Measurements from ENCODE around the gene COL4A6. TPM values are rescaled to one million over a fixed set of nuclear protein-coding genes. Genes with fewer than 3 reads are reported as not detected.

COL4A6 gene
- total RNA-seq, 1 donor from 2014 or later, result not detected

- Mint-ChIP-seq H3K4me3 (no peak overlapping the region), H3K9me3 (no peaks in the 10 kb centered on the region)
- intact Hi-C loops (cut with micrococcal nuclease), result no loop called here
Observed at GRCh38 chrX:108138814-108139702, 299.2 kb downstream of the COL4A6 start.

DNA sequence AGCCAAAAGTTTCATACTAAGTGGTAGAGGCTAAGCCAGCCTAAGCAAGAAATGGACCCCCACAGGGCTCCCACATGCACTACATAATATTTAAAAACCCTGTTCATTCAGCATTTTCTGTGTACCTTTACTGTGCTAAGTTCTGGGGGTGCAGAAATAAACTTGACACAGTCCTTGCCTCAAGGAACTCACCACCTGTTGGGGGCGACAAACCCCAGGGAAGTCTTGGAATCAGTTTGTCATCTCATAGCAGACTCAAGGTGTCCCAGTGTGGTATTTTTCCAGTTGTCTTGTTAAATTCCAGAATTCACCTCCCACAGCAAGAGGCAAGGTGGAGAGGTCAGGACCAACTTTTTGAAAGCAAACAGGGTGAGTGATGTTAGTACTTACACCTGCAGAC, 303.5 kb downstream of the COL4A6 start:
- H3K4me1 Mint-ChIP-seq, result no peaks in the 10 kb centered on the region
- no peaks in the 10 kb centered on the region for H3K9me3 Mint-ChIP-seq
- intact Hi-C loops (cut with micrococcal nuclease), result no loop called here
- H3K36me3 Mint-ChIP-seq (ENCODE audit: low read depth), result peaks cover 22% of the 10 kb centered on the region
- no peaks in the 10 kb centered on the region for H3K27me3 Mint-ChIP-seq
- no peak for DNase-seq
- no peak overlapping the region for H3K4me3 Mint-ChIP-seq
- no peak overlapping the region for H3K27ac Mint-ChIP-seq

More at GRCh38 chrX:108138814-108139702, 299.2 kb downstream of the COL4A6 start:
- peaks cover 14% of the 10 kb centered on the region for H3K36me3 Mint-ChIP-seq (ENCODE audit: low read depth)
- H3K27ac Mint-ChIP-seq, result no peak overlapping the region
- no peaks in the 10 kb centered on the region for H3K27me3 Mint-ChIP-seq
- DNase-seq, result peak; percentile 55
- no peaks in the 10 kb centered on the region for H3K4me1 Mint-ChIP-seq

DNA sequence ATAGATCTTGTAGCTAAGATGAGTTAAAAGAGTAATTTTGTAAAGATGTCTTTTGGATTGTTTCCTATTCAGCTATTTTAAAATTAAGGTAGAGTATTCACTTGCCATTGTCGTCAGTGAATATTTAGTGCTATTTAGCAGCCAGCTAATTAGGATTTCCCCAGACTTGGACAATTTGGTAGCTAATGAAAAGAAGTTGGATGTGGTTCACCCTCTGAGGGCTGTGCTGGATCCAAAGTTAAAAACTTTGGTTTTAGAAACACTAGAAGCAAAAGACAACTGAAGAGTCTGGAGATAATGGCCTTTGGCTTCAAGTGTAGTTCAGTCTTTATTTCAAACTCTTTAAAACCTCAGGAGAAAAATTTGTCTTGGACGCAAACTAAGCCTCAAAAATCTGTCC, 305.3 kb downstream of the COL4A6 start:
- intact Hi-C loops (cut with micrococcal nuclease), result no loop called here
- Mint-ChIP-seq H3K27ac (no peak overlapping the region), H3K4me1 (no peaks in the 10 kb centered on the region), H3K4me3 (no peak overlapping the region), H3K9me3 (no peaks in the 10 kb centered on the region), H3K27me3 (no peaks in the 10 kb centered on the region), H3K36me3 (ENCODE audit: low read depth) (peaks cover 19% of the 10 kb centered on the region)
- DNase-seq, result no peak

- DNase-seq, result no peak
- H3K27me3 Mint-ChIP-seq, result no peaks in the 10 kb centered on the region
- intact Hi-C loops (cut with micrococcal nuclease), result no loop called here
- no peak overlapping the region for H3K4me3 Mint-ChIP-seq
- H3K4me1 Mint-ChIP-seq, result no peaks in the 10 kb centered on the region
- no peak overlapping the region for H3K27ac Mint-ChIP-seq
- no peaks in the 10 kb centered on the region for H3K9me3 Mint-ChIP-seq
- H3K36me3 Mint-ChIP-seq (ENCODE audit: low read depth), result peaks cover 18% of the 10 kb centered on the region
Observed at GRCh38 chrX:108132034-108132433, 306.2 kb downstream of the COL4A6 start.

DNA sequence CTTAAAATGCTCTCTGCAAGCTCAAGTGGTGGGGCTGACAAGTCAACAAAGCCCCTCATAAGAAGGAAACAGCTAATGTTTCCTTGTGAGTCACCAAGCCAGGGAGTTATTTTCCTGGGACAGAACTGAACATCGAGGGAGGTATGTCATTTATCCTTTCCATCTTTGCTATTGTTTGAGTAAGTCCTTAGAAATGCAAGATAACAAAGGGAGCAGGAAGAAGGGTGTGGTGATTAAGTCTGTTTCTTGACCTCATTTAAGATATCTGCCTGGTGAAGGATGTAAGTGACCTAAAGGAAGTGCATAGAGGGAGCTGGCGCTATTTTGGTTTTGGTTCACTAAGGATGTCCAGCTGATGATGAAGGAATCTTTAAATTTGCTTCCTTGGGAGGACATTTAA, 306.8 kb downstream of the COL4A6 start:
- H3K9me3 Mint-ChIP-seq, result no peaks in the 10 kb centered on the region
- H3K36me3 Mint-ChIP-seq (ENCODE audit: low read depth), result peaks cover 18% of the 10 kb centered on the region
- intact Hi-C loops (cut with micrococcal nuclease), result no loop called here
- H3K4me1 Mint-ChIP-seq, result no peaks in the 10 kb centered on the region
- no peak for DNase-seq
- no peak overlapping the region for H3K4me3 Mint-ChIP-seq
- H3K27ac Mint-ChIP-seq, result no peak overlapping the region
- H3K27me3 Mint-ChIP-seq, result no peaks in the 10 kb centered on the region

GRCh38 chrX:108130889-108131288, 307.3 kb downstream of the COL4A6 start:
- intact Hi-C loops (cut with micrococcal nuclease), result no loop called here
- H3K27ac Mint-ChIP-seq, result no peak overlapping the region
- no peaks in the 10 kb centered on the region for H3K9me3 Mint-ChIP-seq
- no peak for DNase-seq
- H3K4me3 Mint-ChIP-seq, result no peak overlapping the region
- H3K27me3 Mint-ChIP-seq, result no peaks in the 10 kb centered on the region
- peaks cover 18% of the 10 kb centered on the region for H3K36me3 Mint-ChIP-seq (ENCODE audit: low read depth)
- H3K4me1 Mint-ChIP-seq, result no peaks in the 10 kb centered on the region

DNA sequence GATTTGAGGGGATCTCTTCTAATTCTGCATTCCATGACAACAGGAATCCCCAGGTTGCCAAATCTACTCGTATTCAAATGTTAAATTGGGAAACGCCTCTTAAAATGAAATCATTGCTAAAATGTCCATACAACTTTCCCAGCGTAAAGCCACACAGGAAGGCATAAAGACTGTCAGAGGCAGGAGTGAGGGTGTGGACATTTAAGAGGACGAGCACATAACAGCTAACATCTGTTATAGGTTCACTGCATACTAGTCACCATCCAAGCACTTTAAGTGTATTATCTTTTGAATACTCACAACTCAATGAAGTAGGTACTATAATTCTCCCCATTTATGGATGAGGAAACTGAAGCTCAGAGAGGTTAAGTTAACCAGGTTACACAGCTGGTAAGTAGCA, 311.1 kb downstream of the COL4A6 start:
- Mint-ChIP-seq H3K4me3 (no peak overlapping the region), H3K27me3 (no peaks in the 10 kb centered on the region), H3K27ac (no peak overlapping the region), H3K9me3 (no peaks in the 10 kb centered on the region), H3K36me3 (ENCODE audit: low read depth) (peaks cover 12% of the 10 kb centered on the region), H3K4me1 (no peaks in the 10 kb centered on the region)
- no peak for DNase-seq
- intact Hi-C loops (cut with micrococcal nuclease), result no loop called here

- no peak overlapping the region for H3K4me3 Mint-ChIP-seq
- no peak for DNase-seq
- H3K4me1 Mint-ChIP-seq, result no peaks in the 10 kb centered on the region
- no peaks in the 10 kb centered on the region for H3K9me3 Mint-ChIP-seq
- H3K27ac Mint-ChIP-seq, result no peak overlapping the region
- intact Hi-C loops (cut with micrococcal nuclease), result no loop called here
- H3K36me3 Mint-ChIP-seq (ENCODE audit: low read depth), result peaks cover 10% of the 10 kb centered on the region
- H3K27me3 Mint-ChIP-seq, result no peaks in the 10 kb centered on the region
Observed at GRCh38 chrX:108126661-108127060, 311.6 kb downstream of the COL4A6 start.

- H3K4me3 Mint-ChIP-seq, result no peak overlapping the region
- peaks cover 2% of the 10 kb centered on the region for H3K4me1 Mint-ChIP-seq
- H3K9me3 Mint-ChIP-seq, result no peaks in the 10 kb centered on the region
- H3K27ac Mint-ChIP-seq, result no peak overlapping the region
- no peaks in the 10 kb centered on the region for H3K27me3 Mint-ChIP-seq
- no peak for DNase-seq
- intact Hi-C loops (cut with micrococcal nuclease), result no loop called here
- peaks cover 1% of the 10 kb centered on the region for H3K36me3 Mint-ChIP-seq (ENCODE audit: low read depth)
Observed at GRCh38 chrX:108123591-108124366, 314.4 kb downstream of the COL4A6 start.

DNA sequence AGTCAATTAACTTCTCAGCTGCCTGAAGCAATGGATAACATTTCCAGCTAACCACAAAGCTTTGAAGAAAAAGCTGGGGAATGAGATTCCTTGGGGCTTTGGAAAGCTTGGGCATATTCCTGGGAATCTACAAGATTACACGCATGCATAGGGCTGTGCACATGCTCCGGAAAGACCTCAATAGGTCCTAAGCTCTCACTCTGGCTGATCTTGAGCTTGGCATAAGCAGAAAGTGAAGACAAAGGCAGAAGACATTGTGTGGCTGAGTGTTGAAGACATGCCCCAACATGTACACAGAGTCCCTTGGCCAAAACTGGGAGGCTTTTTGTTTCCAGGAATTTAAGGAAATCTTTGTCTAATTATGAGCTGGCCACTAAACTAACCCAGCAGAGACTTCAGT, 315.5 kb downstream of the COL4A6 start:
- peaks cover 2% of the 10 kb centered on the region for H3K4me1 Mint-ChIP-seq
- no peak overlapping the region for H3K27ac Mint-ChIP-seq
- H3K4me3 Mint-ChIP-seq, result no peak overlapping the region
- no peaks in the 10 kb centered on the region for H3K9me3 Mint-ChIP-seq
- no peak for DNase-seq
- intact Hi-C loops (cut with micrococcal nuclease), result no loop called here
- H3K36me3 Mint-ChIP-seq (ENCODE audit: low read depth), result no peaks in the 10 kb centered on the region
- no peaks in the 10 kb centered on the region for H3K27me3 Mint-ChIP-seq

DNA sequence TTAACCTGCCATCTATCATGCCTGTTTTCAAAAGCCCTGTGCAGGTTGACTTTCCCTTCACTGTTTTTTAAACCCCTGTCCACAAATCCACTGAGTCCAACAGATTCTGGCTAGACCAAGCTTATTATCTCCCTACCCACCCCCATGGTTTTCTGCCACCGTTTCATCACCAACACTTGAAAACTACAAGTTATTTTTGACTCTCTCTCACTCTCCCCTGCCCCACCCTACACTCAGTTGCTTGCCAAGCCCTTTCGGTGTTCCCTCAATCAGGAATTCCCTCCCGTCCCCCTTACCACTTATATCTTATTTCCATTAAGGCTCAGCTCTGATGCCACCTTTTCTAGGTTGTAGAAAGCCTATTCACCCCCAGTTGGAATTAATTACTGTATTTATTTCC, 316.9 kb downstream of the COL4A6 start:
- Mint-ChIP-seq H3K27me3 (no peaks in the 10 kb centered on the region), H3K27ac (no peak overlapping the region), H3K4me1 (peaks cover 2% of the 10 kb centered on the region), H3K36me3 (ENCODE audit: low read depth) (no peaks in the 10 kb centered on the region), H3K9me3 (no peaks in the 10 kb centered on the region), H3K4me3 (no peak overlapping the region)
- intact Hi-C loops (cut with micrococcal nuclease), result no loop called here
- no peak for DNase-seq

DNA sequence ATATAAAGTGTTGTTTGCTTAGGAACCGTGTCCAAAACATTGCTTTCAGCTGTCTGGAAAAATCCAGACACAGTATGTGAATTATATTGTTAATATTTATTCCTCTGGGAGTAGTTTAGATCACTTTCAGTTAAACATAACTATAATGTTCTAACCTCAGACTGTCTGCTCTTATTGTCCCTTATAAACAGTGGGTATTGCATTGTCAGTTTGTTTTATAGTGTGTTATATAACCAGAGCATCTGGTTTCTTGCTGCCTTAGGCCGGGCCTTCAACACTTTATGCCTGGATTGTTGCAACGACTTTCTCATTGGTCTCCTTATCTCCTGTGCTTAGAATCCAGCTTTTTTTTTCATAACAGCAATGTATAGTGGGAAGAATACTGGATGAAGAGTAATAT, 320.2 kb downstream of the COL4A6 start:
- no peak for DNase-seq
- no peaks in the 10 kb centered on the region for H3K36me3 Mint-ChIP-seq (ENCODE audit: low read depth)
- H3K4me1 Mint-ChIP-seq, result peaks cover 2% of the 10 kb centered on the region
- H3K27ac Mint-ChIP-seq, result no peak overlapping the region
- H3K4me3 Mint-ChIP-seq, result no peak overlapping the region
- intact Hi-C loops (cut with micrococcal nuclease), result no loop called here
- no peaks in the 10 kb centered on the region for H3K27me3 Mint-ChIP-seq
- no peaks in the 10 kb centered on the region for H3K9me3 Mint-ChIP-seq

DNA sequence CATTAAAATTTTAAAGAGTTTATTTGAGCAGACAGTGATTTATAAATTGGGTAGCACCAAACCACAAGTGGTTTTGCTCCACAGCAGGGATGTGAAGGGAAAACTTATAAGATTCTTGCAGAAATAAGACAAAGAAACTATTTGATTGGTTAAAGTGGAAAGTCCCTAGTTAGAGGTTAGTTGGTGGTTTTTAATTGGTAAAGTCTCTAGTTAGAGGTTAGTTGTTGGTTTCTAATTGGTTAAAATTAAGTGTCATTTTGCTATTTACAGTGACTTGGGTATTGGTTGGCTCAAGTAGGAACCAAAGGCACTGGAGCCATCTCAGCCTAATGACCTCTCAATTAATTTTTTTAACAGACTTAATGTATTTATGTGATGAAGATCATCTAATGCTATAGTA, 323.7 kb downstream of the COL4A6 start:
- H3K4me1 Mint-ChIP-seq, result no peaks in the 10 kb centered on the region

More for the DNA sequence above, 323.7 kb downstream of the COL4A6 start:
- intact Hi-C loops (cut with micrococcal nuclease), result no loop called here
- Mint-ChIP-seq H3K27ac (no peak overlapping the region), H3K4me3 (no peak overlapping the region), H3K9me3 (no peaks in the 10 kb centered on the region), H3K36me3 (ENCODE audit: low read depth) (no peaks in the 10 kb centered on the region), H3K27me3 (no peaks in the 10 kb centered on the region)
- no peak for DNase-seq

Data from activated CD4-positive, alpha-beta T cell treated with anti-CD3 and anti-CD28 coated beads, Interleukin-2, amount 10 ng/mL, durations not matched to agents 24 days and 14 days (primary cell).